Measurements from ENCODE around the gene CENPX. TPM values are rescaled to one million over a fixed set of nuclear protein-coding genes. Genes with fewer than 3 reads are reported as not detected.

CENPX gene
- total and polyA plus RNA-seq, 2 of the 13 experiments (the other 11 are each of a cell fraction or from before 2014, with no cell fraction given): 92.7 to 170 TPM

DNA sequence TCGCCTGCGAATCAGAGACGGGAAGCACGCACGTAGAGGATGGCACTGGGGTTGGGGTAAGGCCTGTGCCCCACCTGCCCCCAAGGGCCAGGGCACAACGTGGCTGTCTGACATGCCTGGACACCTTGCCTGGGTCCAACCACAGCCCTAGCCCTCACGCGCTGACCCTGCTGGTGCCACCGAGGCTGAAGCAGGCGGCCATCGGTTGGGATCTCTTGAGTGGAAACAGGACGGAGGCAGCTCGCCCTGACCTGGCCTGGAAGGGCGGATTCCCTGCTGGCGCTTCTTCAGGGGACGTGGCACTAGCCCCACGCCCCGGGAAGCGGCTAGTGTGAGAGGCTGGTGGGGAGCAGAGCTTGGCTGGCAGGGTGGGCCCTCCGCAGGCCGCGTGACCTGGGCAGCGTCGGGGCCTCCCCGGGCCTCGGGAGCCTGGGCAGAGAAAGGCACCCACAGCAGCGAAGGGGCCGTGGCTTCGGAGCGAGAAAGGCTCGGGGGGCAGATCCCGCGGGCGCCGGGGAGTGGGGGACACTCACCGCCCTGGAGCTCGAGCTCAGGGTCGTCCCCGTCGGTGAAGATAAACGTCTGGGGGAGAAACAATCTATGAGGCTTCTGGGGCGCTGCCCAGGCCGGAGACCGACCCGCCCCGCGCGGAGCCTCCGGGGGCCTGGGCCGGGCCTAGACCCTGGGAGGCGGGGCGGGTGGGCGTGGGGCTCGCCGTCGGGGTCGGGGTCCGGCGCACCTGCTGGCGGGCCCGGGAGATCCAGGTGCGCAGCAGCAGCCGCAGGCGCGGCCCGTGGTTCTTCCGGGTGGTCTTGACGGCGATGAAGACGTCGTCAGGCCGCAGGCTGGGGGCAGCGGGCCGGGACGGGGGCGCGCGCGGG lies 28.3 kb upstream of the CENPX start (continued):
- TF ChIP-seq ZNF652 (CRISPR knock-in tag; IDR thresholded peaks at IDR 0.05; ENCODE audit: borderline replicate concordance, low read depth) (no peak), DR1 (CRISPR knock-in tag; IDR thresholded peaks at IDR 0.05) (no peak; the same call in 1 of the 2 replicates), THAP11 (CRISPR knock-in tag; IDR thresholded peaks at IDR 0.05) (peak; percentile 6; the same call in 1 of the 2 replicates), RBFOX2 (IDR thresholded peaks at IDR 0.05; ENCODE audit: low read depth, low read length) (peak; percentile 61), ZNF674 (CRISPR knock-in tag; IDR thresholded peaks at IDR 0.05; ENCODE audit: low read depth) (no peak), ZNF576 (CRISPR knock-in tag; IDR thresholded peaks at IDR 0.05) (no peak), TEAD2 (CRISPR knock-in tag; IDR thresholded peaks at IDR 0.05) (no peak), ZNF335 (CRISPR knock-in tag; IDR thresholded peaks at IDR 0.05) (no peak; the same call in 1 of the 2 replicates), ZNF230 (CRISPR knock-in tag; IDR thresholded peaks at IDR 0.05) (0 out of 2 replicates have a peak, but pooled peaks have one; percentile 32), CC2D1A (CRISPR knock-in tag; IDR thresholded peaks at IDR 0.05) (no peak), ZNF17 (CRISPR knock-in tag; IDR thresholded peaks at IDR 0.05) (no peak), PREB (CRISPR knock-in tag; IDR thresholded peaks at IDR 0.05) (no peak), FOXO1 (CRISPR knock-in tag; IDR thresholded peaks at IDR 0.05) (no peak), STAT5B (CRISPR knock-in tag; IDR thresholded peaks at IDR 0.05) (no peak), JUNB (CRISPR knock-in tag; IDR thresholded peaks at IDR 0.05; ENCODE audit: borderline replicate concordance) (no peak), PITX1 (CRISPR knock-in tag; IDR thresholded peaks at IDR 0.05) (no peak), ZFP91 (CRISPR knock-in tag; IDR thresholded peaks at IDR 0.05; ENCODE audit: borderline replicate concordance) (peak; percentile 80), XRCC5 (optimal IDR thresholded peaks at IDR 0.05; ENCODE audit: low read length) (no peak), MBNL3 (CRISPR knock-in tag; conservative IDR thresholded peaks at IDR 0.05) (no peak)
- TF ChIP-seq, protein P1, sequence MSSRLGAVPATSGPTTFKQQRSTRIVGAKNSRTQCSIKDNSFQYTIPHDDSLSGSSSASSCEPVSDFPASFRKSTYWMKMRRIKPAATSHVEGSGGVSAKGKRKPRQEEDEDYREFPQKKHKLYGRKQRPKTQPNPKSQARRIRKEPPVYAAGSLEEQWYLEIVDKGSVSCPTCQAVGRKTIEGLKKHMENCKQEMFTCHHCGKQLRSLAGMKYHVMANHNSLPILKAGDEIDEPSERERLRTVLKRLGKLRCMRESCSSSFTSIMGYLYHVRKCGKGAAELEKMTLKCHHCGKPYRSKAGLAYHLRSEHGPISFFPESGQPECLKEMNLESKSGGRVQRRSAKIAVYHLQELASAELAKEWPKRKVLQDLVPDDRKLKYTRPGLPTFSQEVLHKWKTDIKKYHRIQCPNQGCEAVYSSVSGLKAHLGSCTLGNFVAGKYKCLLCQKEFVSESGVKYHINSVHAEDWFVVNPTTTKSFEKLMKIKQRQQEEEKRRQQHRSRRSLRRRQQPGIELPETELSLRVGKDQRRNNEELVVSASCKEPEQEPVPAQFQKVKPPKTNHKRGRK (CRISPR knock-in tag; IDR thresholded peaks at IDR 0.05): no peak
- TF ChIP-seq, protein P2, sequence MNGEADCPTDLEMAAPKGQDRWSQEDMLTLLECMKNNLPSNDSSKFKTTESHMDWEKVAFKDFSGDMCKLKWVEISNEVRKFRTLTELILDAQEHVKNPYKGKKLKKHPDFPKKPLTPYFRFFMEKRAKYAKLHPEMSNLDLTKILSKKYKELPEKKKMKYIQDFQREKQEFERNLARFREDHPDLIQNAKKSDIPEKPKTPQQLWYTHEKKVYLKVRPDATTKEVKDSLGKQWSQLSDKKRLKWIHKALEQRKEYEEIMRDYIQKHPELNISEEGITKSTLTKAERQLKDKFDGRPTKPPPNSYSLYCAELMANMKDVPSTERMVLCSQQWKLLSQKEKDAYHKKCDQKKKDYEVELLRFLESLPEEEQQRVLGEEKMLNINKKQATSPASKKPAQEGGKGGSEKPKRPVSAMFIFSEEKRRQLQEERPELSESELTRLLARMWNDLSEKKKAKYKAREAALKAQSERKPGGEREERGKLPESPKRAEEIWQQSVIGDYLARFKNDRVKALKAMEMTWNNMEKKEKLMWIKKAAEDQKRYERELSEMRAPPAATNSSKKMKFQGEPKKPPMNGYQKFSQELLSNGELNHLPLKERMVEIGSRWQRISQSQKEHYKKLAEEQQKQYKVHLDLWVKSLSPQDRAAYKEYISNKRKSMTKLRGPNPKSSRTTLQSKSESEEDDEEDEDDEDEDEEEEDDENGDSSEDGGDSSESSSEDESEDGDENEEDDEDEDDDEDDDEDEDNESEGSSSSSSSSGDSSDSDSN (CRISPR knock-in tag; IDR thresholded peaks at IDR 0.05): peak; percentile 68

Data from HepG2 (cell line).